ENCODE data around the gene MLANA.

DNA sequence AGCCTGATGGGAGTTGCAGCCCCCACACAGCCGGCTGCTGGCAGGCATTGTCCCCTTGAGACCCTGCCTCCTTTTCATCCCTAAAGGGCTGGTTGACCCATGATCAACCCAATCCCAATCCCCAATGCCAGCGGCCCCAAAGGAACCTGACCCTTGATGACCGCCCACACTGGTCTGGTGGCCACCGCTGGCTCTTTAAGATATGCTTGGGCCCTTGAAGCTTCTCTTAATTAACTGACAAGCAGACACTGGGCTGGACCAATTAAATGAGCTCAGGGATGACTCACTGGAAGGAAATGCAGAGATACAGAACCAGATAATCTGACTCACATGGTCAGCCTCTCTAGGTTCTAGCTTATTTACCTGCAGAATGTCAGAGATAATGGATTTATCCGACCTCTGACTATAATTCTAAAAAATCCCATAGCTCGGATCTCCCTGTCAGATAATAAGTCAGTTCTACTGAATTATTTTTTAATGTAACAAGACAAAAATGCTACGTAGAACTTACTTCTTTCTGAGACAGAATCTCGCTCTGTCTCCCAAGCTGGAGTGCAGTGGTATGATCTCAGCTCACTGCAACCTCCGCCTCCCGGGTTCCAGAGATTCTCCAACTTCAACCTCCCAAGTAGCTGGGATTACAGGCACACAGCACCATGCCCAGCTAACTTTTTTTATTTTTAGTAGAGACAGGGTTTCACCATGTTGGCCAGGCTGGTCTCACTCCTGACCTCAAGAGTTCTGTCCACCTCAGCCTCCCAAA is 11.1 kb upstream of the MLANA start:
- TF ChIP-seq, protein P1, sequence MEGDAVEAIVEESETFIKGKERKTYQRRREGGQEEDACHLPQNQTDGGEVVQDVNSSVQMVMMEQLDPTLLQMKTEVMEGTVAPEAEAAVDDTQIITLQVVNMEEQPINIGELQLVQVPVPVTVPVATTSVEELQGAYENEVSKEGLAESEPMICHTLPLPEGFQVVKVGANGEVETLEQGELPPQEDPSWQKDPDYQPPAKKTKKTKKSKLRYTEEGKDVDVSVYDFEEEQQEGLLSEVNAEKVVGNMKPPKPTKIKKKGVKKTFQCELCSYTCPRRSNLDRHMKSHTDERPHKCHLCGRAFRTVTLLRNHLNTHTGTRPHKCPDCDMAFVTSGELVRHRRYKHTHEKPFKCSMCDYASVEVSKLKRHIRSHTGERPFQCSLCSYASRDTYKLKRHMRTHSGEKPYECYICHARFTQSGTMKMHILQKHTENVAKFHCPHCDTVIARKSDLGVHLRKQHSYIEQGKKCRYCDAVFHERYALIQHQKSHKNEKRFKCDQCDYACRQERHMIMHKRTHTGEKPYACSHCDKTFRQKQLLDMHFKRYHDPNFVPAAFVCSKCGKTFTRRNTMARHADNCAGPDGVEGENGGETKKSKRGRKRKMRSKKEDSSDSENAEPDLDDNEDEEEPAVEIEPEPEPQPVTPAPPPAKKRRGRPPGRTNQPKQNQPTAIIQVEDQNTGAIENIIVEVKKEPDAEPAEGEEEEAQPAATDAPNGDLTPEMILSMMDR (IDR thresholded peaks at IDR 0.05): no peak
- TF ChIP-seq EZH2 (IDR thresholded peaks at IDR 0.05) (no peak), EZH2phosphoT487 (IDR thresholded peaks at IDR 0.05) (no peak)

Measured in neural progenitor cell (in vitro differentiated cells).